Stomach (tissue), 4 donors: Measurements from ENCODE around the gene LRRC74A.

ENCODE experiments used
- EP300 ChIP-seq: sonication (generic); formaldehyde crosslinking; IDR thresholded peaks from one replicate; pipeline ENCODE4 v1.6.1; 2017; ENCODE audit warnings: antibody characterized with exemption
- TF ChIP-seq, protein P1 (sequence below), 7 experiments: fragments of 450-650 bp in 4 of 7; fragments of 200-600 bp in 3 of 7; sonication (generic) in 3 of 7; IDR thresholded peaks; one replicate each; pipeline ENCODE4 v1.5.1; 2016 to 2019; ENCODE audit warnings: antibody characterized with exemption in 7 of 7, control low read depth in 2 of 7, mild to moderate bottlenecking in 1 of 7

DNA sequence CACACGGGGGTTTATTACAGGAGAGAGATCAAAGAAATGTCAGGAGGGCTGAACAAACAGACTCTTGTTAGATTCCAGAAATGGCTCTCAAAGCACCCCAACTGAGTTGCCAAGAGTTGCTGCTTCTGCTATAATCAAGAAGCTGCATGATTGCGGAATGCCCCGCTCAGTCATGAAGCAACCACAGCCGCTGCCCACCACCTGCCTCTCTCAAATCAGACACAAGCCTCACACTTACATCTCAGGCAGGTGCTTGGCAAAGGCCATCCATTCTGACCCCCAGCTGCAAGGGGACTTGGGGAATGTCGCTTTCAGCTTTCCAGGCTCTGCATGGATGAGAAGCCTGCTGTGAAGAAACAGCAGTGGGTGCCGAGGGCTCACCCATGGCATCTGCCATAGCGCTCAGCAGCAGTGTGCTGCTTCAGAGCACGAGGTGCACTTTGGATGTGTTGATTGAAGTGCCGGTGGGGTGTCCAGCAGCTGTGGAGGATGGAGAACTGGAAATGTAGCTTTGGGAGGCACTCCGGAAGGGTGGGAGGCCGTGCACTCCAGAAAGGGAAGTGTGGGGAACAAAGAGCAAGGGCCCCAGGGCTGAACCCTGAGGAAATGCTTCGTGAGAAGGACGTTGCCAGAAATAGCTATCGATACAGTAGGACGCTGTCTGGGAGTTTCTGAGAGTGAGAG lies 37.7 kb downstream of the LRRC74A start:
- TF ChIP-seq, protein P1, sequence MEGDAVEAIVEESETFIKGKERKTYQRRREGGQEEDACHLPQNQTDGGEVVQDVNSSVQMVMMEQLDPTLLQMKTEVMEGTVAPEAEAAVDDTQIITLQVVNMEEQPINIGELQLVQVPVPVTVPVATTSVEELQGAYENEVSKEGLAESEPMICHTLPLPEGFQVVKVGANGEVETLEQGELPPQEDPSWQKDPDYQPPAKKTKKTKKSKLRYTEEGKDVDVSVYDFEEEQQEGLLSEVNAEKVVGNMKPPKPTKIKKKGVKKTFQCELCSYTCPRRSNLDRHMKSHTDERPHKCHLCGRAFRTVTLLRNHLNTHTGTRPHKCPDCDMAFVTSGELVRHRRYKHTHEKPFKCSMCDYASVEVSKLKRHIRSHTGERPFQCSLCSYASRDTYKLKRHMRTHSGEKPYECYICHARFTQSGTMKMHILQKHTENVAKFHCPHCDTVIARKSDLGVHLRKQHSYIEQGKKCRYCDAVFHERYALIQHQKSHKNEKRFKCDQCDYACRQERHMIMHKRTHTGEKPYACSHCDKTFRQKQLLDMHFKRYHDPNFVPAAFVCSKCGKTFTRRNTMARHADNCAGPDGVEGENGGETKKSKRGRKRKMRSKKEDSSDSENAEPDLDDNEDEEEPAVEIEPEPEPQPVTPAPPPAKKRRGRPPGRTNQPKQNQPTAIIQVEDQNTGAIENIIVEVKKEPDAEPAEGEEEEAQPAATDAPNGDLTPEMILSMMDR (IDR thresholded peaks at IDR 0.05) = no peak
- no peak for TF ChIP-seq EP300
